ENCODE data around the gene ATF7. TPM values are rescaled to one million over a fixed set of nuclear protein-coding genes. Genes with fewer than 3 reads are reported as not detected.

Gene ATF7
- total and polyA plus RNA-seq, 2 donors (not counting 3 experiments of a cell fraction or from before 2014, with no cell fraction given) = 36.0 to 68.5 TPM

- CTCF ChIA-PET = interaction anchor here (1.1 to 3.0 kb wide), 2 partner anchors 11 to 122 kb away, joined by 4 to 13 read pairs; partner anchors contain the start of gene ATP5MC2
- H3K9ac ChIP-seq (replicated peaks; ENCODE audit: extremely low read depth, insufficient read depth, low read length) = no peak overlapping the region
- no peak overlapping the region for H3K4me2 ChIP-seq (ENCODE audit: insufficient read depth, low read length)
- H3K36me3 ChIP-seq (ENCODE audit: control insufficient read depth in 2 of 2, extremely low read depth in 1 of 2, insufficient read depth in 2 of 2, low read length in 2 of 2) = peaks cover 14 to 35% of the 10 kb centered on the region in 2 experiments
- no peaks in the 10 kb centered on the region for H4K20me1 ChIP-seq (replicated peaks; ENCODE audit: control insufficient read depth, extremely low read depth, insufficient read depth, low read length)
- DNase-seq (ENCODE audit: low read depth, low spot score) (no peak), FAIRE-seq (no peak)
- no peaks in the 10 kb centered on the region for H3K4me1 ChIP-seq (ENCODE audit: control insufficient read depth, extremely low read depth, insufficient read depth, low read length)
- no peak overlapping the region for H3K27ac ChIP-seq (ENCODE audit: insufficient read depth, low read depth, low read length)
- no peaks in the 10 kb centered on the region for H3K9me3 ChIP-seq (replicated peaks; ENCODE audit: control insufficient read depth, insufficient read depth, low read length)
- POLR2A ChIA-PET = no interaction called here
- no TSS peak for BruUV-seq (replicated peaks)
- no peaks in the 10 kb centered on the region for H3K79me2 ChIP-seq (ENCODE audit: control insufficient read depth, insufficient read depth, low read length)
- intact Hi-C loops (cut with micrococcal nuclease) (no loop called here), dilution Hi-C loops (cut with MboI; ENCODE audit: extremely low pct_ligation_motif_present, low sequenced_read_pairs) (no loop called here)
- H3K27me3 ChIP-seq (ENCODE audit: control insufficient read depth in 2 of 2, insufficient read depth in 2 of 2, low read length in 2 of 2) = no peaks in the 10 kb centered on the region
- no peak overlapping the region for H3K4me3 ChIP-seq (replicated peaks in 1 of 3; ENCODE audit: insufficient read depth in 1 of 3, low read depth in 1 of 3, low read length in 3 of 3)
- TF ChIP-seq MYC (IDR thresholded peaks at IDR 0.05; ENCODE audit: low read depth, low read length) = no peak
- TF ChIP-seq FOS (IDR thresholded peaks at IDR 0.05; ENCODE audit: borderline replicate concordance, insufficient read depth, low read length) = no peak
- TF ChIP-seq GATA2 (IDR thresholded peaks at IDR 0.05; ENCODE audit: insufficient read depth, insufficient read length, low read depth, low read length) = no peak
- no peak for TF ChIP-seq JUN (IDR thresholded peaks at IDR 0.05; ENCODE audit: borderline replicate concordance, insufficient read depth, insufficient read length, low read depth)
- no peak for TF ChIP-seq POLR2AphosphoS5 (IDR thresholded peaks at IDR 0.05; ENCODE audit: insufficient read depth, low read depth, low read length)
- TF ChIP-seq EZH2 (IDR thresholded peaks at IDR 0.05; ENCODE audit: borderline replicate concordance, low read depth, low read length, severe bottlenecking) = no peak
- no peak for TF ChIP-seq MAX (IDR thresholded peaks at IDR 0.05; ENCODE audit: insufficient read depth, insufficient read length)
- TF ChIP-seq POLR2A (IDR thresholded peaks at IDR 0.05; ENCODE audit: low read depth, low read length) = no peak
- TF ChIP-seq, protein P1, sequence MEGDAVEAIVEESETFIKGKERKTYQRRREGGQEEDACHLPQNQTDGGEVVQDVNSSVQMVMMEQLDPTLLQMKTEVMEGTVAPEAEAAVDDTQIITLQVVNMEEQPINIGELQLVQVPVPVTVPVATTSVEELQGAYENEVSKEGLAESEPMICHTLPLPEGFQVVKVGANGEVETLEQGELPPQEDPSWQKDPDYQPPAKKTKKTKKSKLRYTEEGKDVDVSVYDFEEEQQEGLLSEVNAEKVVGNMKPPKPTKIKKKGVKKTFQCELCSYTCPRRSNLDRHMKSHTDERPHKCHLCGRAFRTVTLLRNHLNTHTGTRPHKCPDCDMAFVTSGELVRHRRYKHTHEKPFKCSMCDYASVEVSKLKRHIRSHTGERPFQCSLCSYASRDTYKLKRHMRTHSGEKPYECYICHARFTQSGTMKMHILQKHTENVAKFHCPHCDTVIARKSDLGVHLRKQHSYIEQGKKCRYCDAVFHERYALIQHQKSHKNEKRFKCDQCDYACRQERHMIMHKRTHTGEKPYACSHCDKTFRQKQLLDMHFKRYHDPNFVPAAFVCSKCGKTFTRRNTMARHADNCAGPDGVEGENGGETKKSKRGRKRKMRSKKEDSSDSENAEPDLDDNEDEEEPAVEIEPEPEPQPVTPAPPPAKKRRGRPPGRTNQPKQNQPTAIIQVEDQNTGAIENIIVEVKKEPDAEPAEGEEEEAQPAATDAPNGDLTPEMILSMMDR (IDR thresholded peaks at IDR 0.05; ENCODE audit: extremely low read depth in 1 of 2, insufficient read depth in 1 of 2, low read depth in 1 of 2, low read length in 2 of 2) = no peak
- H2AFZ ChIP-seq (ENCODE audit: low read depth, low read length) = no peak overlapping the region
- H3K9me1 ChIP-seq (replicated peaks; ENCODE audit: control insufficient read depth, extremely low read depth, insufficient read depth, low read length) = no peaks in the 10 kb centered on the region
These were observed 38.8 kb upstream of the ATF7 start for GRCh38 chr12:53664936-53665335.
